NCI-H524 (cell line): ENCODE data around the gene PPT2.
"Not testable (repeated sequence)": the region's sequence is repeated elsewhere in the genome, so short reads cannot be mapped to it uniquely, and the experiment has no call there.

Experiments used
- DNase-seq, 2 experiments: peaks; one replicate each; lab custom pipeline; 2025; lab: John Stamatoyannopoulos, UW

PPT2 gene

DNA sequence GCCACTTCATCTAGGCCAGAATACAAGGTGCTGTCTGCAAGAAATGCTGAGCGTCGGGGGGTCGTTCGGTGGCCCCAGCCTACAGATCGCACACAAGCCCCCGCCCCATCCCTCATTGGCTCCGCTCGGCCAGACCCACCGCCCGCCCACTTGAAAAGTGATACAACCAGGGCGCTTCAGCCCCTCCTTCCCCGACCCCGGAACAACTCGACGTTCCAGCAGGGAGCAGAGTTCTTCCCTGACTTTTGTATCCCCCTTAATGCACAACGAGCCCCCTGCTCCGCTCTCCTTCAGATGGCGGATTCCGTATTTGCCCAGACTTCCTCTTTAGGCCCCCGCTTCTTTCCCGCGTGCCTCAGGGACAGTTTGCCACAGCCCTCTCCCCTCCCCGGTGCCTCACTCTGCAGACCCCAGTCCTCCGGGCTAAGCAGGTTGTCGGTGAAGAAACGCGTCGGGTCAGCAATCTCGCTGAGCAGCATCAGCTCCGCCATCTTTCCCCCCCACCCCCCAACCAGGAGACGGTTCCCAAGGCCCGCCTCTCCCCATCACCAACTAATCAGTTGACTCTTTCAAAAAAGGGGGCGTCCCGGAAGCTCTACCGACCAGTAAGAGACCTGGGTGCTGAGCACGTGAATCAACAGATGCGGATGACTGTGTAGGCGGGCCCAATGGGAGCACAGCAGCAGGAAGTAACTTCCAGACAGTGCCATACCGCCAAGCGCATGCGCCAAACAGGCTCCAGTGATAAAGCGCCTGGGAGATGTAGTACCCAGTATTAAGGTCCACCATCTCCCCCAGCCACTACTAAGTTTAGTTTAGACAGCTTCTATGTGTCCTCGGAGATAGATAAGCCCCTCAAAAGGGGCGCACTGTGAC, 26.0 kb upstream of the PPT2 start, which contains the start of gene ATF6B:
Gene ATF6B, minus strand, starts transcription at position 530 of the 876 bp plus-strand sequence. Its CDS starts 39 bp downstream, at position 491.
- DNase-seq = peak; percentile 98 to 99

DNA sequence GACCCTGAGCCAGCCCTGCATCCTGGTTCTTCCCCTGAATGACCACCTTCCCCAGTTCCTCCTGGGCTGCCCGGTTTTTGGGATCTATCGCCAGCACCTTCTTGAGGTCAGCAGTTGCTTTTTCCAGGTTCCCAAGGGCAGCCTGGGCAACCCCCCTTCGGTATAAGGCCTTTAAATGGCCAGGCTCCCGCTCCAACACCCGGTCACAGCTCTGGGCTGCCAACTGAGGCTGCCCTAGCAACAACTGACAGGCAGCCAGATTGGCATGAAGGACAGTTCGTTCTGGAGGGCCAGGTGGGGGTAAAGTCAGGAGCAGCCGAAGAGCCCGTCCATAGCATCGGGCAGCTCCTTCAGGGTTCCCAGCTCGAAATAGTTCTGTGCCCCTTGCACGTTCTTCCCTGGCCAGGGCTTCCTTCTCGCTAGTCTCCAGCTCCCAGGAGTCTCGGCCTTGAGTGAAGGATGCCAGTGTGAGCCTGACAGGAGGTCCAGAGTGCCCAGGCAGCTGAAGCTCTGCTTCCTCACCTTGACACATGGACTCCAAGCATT, 25.1 kb upstream of the PPT2 start:
- DNase-seq = no peak

DNA sequence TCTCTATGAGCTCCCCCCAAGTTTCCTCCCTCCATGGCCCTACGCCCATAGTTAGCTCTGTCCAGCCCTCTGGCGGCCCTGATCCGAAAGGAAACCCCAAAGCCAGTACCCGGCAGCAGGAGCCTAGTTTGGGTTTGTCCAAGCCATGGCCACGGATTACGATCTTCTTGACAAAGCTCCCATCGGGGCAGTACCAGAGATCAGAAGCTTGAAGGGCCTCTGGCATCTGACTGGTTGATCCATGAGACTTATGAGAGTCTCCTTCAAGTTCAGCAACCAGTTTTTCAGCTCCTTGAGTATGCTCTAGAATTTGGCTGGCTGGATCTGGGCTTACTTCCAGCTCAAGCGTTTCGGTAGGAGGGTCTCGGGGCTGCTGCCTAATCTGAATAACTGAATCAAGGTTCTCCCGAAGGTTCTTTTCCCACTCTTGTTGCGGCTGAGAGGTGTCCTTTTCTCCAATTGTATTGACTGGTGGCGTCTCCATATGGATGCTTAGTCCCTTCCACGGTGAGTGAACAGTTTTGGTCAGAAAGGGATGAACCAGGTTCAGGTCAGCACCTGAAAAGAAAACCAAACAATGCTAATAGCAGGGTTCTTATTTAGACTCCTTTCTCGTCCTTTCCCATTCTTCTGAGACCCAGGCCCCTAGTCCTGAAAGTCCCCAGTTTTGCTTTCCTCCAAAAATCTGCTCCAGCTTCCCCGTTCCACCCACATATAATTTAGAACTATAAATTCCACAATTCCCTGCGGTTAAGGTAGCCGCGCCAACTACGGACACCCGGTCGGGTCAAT, 24.4 kb upstream of the PPT2 start:
- no peak for DNase-seq

DNA sequence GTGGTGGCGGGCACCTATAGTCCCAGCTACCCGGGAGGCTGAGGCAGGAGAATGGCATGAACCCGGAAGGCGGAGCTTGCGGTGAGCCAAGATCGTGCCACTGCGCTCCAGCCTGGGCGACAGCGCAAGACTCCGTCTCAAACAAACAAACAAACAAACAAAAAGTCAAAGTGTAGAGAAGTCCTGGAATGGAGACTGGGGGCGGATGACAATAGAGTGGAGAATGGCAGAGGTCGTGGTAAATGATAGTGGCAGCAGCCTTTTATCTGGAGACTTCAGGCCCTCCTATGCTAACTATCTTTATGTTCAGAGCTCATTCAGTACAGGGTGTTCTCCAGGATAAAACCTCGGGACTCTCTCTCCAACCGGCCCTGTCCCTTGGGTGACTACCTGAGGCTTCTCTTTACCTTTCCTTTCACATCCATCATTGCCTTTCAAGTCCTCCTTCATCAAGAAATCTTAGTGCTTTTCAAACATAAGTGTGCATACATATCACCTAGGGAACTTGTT, 22.4 kb upstream of the PPT2 start:
- no peak for DNase-seq

DNA sequence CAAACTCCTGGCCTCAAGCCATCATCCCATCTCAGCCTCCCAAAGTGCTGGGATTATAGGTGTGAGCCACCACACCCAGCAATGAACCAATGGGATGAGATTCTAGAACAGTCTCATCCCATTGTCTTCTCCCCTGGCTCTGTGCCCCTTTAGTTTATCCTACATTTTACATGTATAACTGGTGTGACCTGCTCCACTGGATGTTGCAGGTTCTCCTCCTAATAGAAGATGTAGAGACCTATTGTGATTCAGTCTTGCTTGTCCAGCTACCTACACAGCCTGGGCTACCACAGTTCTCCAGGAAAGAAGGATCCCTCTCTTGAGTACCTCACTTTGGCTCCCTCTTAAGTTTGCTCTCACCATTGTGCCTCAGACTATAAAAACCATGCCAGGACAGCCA, 21.8 kb upstream of the PPT2 start:
- DNase-seq = no peak

DNA sequence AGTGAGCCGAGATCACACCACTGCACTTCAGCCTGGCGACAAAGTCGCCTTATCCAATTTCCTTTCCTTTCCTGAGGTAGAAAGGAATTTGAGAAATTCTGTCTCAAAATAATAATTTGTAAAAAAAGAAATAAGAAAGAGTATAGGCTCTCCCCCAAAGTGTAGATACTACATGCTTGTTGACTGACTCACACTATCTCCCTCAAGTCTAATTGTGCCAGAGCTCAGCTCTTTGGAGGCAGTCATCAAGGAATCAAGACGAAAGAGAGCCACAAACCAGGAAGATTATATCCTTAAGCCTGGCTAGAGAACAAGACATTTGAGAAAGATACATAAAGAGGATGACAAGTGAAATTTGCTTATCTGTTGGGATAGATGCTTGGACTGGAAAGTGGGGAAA, 20.2 kb upstream of the PPT2 start:
- DNase-seq = no peak

DNA sequence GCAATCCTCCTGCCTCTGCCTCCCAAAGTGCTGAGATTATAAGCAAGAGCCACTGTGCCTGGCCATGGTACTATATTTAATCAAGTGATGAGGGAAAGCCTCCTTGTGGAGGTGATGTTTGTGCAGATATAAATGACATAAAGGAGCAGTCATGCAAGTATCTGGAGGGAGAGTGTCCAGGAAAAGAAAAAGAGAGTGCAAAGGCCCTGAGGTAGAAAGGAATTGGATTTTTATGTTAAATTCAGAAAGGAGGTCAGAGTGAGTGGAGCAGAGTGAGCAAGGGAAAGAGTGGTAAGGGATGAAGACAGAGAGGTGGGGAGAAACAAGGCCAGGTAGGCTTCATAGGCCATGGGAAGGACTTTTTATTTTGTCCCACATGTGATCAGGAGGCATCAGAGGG, 16.5 kb upstream of the PPT2 start:
- DNase-seq = no peak

DNA sequence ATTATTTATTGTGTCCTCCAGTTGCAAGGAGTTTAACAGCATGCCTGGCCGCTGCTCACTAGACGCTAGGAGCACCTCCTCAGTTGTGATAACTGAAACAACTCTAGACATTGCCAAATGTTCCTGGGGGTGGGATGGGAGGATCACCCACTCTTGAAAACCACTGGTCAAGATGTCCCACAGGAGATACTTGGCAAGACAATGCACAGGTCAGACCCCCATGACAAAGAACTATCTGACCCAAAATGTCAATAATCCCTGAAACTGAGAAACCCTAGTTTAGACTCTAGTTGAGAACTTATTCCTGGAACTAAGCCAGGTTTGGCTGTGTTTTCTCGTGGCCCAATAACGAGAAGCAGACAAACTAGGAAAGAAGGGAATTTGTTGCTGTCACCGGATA, 14.4 kb upstream of the PPT2 start:
- no peak for DNase-seq

DNA sequence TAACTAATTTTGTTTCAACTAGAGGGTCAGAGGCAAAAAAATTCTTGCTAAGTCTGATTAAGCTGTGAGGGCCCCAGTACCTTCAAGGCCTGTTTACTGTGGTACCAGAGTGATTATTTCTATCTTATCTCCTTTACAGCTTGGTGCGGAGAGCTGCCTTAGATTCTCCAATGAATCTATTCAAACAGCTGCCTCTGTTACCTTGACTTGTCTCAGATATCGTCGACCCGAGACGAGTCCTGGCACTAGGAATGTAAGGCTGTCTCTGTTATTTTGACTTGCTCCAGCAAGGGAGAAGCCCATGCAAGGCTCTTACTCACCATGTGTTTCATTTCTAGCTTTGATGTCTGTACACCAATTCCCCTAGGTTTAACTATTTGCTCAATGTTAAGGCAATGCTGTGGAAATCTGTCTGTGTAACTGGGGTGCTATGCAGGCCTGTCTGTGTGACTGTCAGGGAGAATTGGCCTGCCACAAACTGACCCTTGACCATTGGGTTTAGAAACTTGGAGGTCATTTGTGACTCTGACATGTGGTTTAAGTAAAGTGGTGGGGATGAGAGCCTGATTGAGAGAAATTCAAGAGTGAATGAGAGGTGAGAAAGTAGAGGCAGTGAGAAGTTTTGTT, 13.4 kb upstream of the PPT2 start:
- no peak for DNase-seq

DNA sequence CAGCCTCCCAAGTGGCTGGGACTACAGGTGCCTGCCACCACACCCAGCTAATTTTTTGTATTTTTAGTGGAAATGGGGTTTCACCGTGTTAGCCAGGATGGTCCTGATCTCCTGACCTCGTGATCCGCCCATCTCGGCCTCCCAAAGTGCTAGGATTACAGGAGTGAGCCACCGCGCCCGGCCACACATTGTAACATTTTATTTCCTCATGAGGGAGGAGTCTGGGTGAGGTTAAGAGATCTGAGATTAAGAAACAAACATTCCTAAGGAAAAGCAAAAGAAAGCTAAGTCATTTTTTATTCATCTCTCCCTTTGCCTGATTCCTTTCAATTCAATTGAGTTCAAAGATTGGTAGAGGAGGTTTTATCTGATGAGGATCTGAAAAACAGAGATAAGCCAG, 9.7 kb upstream of the PPT2 start:
- DNase-seq = not testable (repeated sequence)

DNA sequence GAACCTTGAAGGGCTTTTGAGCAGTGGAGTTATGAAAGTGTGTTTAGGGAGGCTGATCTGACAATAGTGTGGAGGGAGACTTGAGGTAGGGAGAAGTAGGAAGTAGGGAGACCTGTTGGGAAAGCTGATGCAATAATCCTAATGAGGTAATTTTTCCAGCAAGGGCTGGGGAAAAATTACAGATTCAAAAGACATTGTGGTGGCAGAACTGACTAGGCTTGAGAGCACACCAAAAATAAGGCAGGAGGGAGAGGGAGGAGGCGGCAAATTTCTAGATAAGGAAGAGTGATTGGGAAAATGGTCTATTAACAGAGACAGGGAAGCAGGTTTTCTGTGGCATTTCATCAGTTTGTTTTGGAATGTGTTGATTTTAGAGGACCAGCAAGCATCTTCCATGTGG, 7.7 kb upstream of the PPT2 start:
- DNase-seq = no peak

DNA sequence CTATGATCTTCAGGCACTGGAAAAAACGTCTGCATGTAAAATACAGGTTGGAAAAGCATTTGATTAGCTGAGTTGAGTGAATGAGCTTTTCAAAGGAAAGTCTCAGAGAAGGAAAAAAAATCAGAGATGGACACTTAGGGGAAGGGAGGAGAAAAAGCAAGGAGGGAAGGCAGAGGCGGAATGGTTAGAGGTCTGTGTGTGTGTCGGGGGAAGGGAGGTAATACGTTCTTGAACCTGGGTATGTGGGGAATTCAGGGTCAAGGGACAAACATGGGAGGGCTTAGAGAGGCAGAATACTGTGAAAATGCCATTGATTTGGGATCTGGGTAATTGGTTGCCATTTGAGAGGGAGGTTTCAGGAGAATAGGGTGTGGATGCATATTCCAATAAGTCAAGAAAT, 7.3 kb upstream of the PPT2 start:
- no peak for DNase-seq

DNA sequence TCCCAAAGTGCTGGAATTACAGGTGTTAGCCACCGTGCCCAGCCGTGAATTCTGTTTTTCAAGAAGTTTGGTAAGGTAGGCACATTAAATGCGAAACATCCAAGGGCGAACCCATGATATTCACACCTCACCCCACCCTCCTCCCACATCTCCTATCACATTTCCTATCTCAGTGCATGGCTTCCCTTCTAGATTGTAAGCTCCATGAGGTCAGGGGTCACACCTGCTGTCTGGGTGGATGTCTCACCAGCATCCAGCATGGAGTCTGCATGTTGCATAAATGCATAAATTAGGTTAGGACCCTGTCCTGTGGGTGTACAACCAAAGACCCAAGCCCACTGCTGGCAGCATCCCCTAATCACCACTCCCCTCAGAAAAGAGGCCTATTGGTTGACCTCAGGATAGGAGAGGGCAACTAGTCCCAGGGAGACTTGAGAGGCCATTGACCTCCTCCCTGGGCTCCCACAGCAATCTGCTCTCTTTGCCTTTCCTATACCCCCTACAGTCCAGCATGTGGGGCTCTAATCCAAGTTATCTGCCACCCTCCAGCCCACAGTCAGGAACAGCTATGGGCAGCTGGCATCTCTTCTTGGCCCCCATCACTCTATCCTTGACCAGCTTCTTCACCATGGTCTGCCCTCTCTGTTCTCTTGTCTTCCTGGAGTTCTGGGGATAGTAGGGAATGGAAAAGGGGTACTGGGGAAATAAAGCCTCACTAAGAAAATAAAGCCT, 6.4 kb upstream of the PPT2 start:
- no peak for DNase-seq

DNA sequence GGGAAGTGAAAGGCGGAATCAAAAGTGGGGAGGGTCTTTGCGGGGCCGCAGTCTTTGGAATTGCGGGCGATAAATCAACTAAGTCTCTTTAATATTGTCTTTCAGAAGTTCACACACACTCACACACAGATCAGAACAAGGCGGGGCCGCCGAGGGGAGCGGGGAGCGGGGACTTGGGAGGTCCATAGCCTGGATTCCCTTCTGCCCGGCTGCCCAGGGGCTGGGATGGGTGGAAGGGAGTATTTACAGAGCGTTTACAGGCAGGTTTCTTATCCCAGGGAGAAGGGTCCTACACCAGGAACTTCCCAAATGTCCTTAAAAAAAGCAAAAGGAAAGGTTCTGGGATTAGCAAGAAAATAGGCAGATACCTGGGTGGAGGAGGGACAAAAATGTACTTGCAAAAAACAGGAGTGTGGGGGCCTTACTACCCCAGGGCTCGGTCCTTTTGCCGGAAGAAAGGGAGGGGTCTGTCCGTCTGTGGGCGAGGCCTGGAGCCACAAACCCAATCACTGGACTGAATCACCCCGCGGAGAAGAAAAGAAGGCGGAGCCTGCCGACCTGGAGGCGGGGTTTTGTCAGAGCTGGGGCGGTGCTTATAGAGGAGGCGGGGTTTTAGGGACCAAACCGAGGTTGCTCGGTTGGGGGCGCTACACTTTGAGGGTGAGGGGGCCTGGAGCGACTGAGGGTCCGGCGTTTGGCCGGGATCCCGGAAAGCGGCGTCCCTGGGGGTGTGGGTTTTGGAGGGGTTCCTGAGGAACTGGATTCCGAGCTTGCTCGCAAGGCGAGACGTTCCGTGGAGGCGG, 5.5 kb upstream of the PPT2 start:
- DNase-seq = no peak

DNA sequence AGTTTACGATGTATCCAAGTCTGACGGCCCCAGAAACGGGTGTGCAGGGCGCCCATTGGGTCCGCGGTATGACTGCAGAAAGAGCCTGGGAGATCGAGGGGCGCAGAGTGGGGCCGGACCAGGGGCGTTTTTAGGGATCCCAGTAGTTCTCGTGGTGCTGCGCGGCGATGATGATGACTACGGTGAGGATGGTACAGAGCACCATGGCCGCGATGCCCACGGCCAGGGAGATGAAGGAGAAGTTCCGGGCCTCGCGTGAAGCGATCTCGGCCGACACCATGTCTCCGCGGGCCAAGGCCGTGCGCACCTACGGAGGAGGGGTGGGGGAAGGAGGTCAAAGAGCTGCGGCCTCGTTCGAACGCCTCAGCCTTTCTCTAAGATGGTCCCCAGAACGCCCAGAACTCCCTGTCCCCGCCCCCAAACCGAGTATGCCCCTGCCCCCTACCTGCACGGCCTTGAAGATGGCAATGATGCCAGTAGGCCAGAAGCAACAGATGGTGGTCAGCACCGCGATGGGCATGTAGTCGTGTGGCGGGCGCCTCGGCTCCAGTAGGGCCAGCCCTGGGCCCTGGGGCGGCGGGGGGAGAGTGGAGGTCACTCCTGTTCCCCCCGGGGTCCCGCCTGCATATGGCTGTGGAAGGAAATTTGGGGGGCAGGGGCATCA, 4.7 kb upstream of the PPT2 start:
- DNase-seq = no peak

DNA sequence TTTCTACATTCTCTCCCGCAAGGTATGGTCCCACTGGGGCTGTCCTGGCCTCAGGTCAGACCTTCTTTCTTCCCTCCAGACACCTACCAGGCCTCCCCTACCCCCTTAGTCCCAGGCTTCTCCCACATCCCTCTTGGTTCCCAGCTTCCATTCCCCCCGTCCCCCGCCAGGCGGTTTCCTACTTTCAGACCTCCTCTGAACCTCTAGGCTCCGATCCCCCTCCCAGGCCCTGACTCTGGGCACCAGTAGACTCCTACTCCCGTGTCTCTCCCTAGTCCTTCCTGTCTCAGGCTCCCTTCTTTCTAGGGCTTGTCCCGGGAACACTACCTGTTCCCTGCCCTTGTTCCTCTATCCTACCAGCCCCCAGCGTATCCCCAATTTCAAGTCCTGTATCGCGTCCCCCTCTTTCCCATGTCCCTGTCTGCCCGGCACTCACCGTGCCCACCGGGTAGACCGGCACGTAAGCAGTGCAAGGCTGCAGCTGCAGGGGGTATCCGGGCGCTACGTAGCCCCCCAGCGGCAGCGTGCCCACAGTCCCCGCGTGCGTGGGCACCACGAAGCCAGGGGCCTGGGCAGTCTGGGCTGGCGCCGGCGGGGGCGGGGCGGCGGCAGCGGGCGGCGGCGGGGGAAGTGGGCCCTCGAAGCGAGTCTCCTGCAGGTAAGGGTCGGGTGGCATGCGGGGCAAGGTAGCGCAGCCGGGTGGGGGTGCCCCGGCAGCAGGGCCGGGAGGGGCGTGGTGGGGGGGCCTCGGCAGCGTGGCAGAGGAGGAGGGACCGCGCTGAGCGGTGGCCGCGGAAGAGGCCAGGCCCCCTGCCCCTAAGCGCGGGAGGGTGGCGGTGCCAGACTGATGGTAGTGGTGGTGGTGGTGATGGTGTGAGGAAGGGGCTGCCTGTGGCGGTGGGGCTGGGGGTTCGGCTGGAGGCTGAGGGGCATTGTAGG, 3.7 kb upstream of the PPT2 start:
- no peak for DNase-seq

DNA sequence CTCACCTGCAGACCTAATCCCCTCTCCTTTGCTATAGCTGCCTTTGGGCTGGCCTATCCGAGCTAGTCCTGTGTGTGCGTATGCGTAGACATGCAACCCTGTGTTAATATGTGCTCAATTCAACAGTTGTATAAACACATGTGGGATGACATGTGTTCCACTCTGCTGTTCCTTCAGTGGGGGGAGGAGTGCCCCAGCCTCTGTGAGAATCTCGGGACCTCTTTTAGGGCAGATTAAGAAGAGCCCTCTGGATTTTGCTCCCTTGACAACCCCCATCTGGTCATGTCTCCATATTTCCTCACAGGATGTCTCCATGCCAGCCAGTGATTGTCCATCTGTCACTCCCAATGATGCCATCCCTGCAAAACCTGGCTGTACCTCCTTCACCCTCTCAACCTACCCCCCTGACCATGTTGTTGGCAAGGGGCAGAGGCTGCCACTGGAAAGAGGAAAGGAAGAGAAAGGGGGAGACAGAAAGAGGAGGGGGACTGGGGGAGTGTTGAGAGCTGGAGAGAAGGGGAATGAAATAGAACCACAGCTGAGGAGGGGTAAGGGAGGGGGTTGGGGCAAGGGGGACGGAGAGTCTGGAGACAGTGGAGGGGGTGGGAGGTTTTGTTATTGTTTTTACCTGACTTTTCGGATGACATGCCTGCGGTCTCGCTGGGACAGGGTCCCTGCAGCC, 2.6 kb upstream of the PPT2 start:
- peak; percentile 97 to 99 for DNase-seq
